H54 (cell line): ENCODE measurements around the gene KLHL14.

Experiments
- DNase-seq: peaks from one replicate; pipeline ENCODE4 v3.0.0; 2011; ENCODE audit warnings: low spot score, mixed read lengths; ENCODE audit not compliant: insufficient read length
- FAIRE-seq: peaks from 3 replicates; lab custom pipeline; 2011; peaks lifted over from hg19 to GRCh38; lab: Jason Lieb, UNC
- POLR2A ChIP-seq: IDR thresholded peaks from 2 replicates; pipeline ENCODE4 v1.6.1; 2011; ENCODE audit warnings: low read depth, mild to moderate bottlenecking, low read length

The KLHL14 gene

DNA sequence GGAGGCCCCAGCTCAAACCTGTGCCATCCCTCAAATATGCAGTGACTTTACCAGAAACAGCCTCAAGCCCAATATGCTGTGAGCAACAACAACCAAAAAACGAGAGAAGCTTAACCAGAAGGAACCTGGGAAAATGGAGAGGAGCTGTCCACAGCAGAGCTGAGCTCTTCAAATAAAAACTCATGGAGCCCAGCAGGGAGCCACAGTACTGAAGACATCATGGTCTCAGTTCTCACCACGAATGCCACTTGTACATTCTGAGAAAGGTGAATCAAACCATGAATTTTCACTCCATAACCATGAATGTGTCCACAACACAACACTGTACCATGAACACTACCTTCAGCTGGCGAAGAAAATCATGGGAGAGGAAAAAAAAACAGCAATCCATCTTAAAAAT, 50.5 kb downstream of the KLHL14 start:
- TF ChIP-seq POLR2A: no peak
- no peak for FAIRE-seq
- no peak for DNase-seq

- TF ChIP-seq POLR2A: no peak
- no peak for FAIRE-seq
- no peak for DNase-seq
Observed at GRCh38 chr18:32717126-32717525, 55.7 kb downstream of the KLHL14 start.

GRCh38 chr18:32714571-32715148, 58.2 kb downstream of the KLHL14 start:
- peak; percentile 9 for DNase-seq
- TF ChIP-seq POLR2A: no peak
- peak; percentile 57 for FAIRE-seq

GRCh38 chr18:32712860-32713259, 60.0 kb downstream of the KLHL14 start:
- no peak for TF ChIP-seq POLR2A
- no peak for FAIRE-seq
- DNase-seq: no peak

DNA sequence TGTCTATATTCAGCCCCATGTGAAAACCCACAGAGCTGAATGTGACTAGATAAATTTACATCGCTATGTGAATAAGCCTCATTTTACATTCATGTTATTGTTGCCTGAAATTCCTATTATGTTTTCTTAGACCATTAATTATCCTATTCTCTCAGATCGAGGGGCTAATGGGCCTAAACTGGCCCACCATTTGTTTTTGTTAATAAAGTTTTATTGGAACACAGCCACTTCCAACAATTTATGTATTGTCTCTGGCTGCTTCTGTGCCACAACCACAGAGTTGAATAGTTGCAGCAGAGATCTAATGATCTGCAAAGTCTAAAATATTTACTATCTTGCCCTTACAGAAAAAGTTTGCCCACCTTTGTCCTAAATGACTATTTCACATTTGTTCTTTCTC, 61.0 kb downstream of the KLHL14 start:
- no peak for FAIRE-seq
- no peak for DNase-seq

GRCh38 chr18:32707586-32707985, 65.2 kb downstream of the KLHL14 start:
- DNase-seq: no peak
- FAIRE-seq: no peak
- no peak for TF ChIP-seq POLR2A

More for the DNA sequence above, 61.0 kb downstream of the KLHL14 start:
- no peak for TF ChIP-seq POLR2A

DNA sequence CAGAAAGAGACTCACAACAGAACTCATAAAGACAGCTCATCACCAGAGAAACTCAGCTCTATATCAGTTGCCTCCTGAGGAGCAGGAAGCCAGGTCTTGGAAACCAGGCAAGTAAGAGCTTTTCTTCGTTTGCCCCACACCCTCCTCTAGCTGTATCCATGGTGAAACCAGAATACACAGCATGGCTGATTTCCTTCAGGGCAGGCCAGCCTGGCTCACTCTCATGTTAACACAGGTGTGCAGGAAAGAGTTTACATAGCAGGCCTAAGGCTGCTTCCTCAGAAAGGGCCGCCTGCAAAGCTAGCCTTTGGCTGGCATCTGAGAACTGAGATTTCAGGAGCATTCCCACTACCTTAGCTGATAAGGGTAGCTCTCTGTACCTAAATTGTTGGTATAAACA, 65.7 kb downstream of the KLHL14 start:
- FAIRE-seq: no peak
- no peak for DNase-seq
- no peak for TF ChIP-seq POLR2A

- FAIRE-seq: no peak
- no peak for TF ChIP-seq POLR2A
- DNase-seq: no peak
Observed at GRCh38 chr18:32701313-32701712, 71.5 kb downstream of the KLHL14 start.

- no peak for DNase-seq
- no peak for FAIRE-seq
- TF ChIP-seq POLR2A: no peak
Observed at GRCh38 chr18:32698153-32698552, 74.7 kb downstream of the KLHL14 start.

DNA sequence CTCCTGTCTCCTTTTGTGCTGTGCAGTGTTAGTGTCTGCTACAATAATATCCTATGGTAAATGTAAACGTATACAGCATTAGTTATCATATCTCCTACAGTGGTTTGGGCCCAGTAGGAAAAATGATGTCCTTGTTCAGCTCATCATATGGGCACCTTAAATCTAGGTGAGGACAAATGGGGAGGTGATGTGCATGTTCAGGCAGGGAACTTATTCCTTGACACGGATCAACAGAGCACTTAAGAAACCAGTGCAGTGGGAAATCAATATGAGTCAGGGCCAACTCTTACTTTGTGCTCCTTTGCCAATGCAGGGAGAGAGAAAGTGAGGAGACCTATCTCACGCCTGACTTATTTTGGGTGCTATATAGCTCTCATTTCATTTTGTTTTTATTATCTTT, 76.4 kb downstream of the KLHL14 start:
- TF ChIP-seq POLR2A: no peak
- no peak for FAIRE-seq
- no peak for DNase-seq

- TF ChIP-seq POLR2A: no peak
- DNase-seq: no peak
- no peak for FAIRE-seq
Observed at GRCh38 chr18:32695534-32695933, 77.3 kb downstream of the KLHL14 start.

GRCh38 chr18:32688821-32689220, 84.0 kb downstream of the KLHL14 start:
- DNase-seq: no peak
- FAIRE-seq: no peak

DNA sequence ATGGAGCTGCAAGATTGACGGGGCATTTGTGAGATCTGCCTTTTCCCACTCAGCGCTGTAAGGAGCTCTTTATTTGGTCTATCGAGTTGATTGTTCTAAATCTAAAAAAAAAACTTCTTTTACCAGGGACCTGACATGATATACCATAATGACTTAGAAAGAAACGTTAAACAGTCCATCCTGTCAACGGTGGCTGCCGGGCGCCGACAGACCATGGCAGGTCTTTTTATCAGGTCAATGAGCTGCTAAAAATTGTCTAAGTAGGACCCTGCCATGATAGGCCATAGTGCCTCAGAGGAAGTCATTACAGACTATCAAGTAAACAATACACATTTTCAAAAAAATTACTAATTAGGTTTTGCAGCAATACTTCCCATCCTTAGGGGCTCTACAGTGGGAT, 87.9 kb downstream of the KLHL14 start:
- DNase-seq (no peak), FAIRE-seq (no peak)
- TF ChIP-seq POLR2A: no peak

More at GRCh38 chr18:32688821-32689220, 84.0 kb downstream of the KLHL14 start:
- TF ChIP-seq POLR2A: no peak

DNA sequence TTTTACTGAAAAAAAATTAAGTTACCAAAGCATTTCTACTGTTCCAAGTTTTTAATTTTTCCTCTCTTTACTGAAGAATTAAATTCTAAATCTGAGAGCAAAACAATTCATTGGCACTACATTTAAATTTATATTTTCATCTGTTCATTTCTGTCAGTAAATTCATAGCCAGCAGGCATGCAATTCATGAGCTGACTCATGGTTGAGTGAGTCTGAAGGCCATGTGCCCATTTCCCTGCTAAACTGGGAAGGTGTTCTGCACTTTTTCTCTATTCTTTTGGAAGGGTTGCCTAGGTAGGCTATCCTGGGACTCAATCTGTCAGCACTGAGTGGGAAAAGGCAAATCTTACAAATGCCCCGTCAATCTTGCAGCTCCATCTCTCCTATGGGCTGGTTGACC, 88.7 kb downstream of the KLHL14 start:
- TF ChIP-seq POLR2A: no peak
- FAIRE-seq (no peak), DNase-seq (no peak)

GRCh38 chr18:32683044-32683443, 89.8 kb downstream of the KLHL14 start:
- no peak for DNase-seq
- no peak for TF ChIP-seq POLR2A
- FAIRE-seq: no peak

GRCh38 chr18:32677578-32677977, 95.2 kb downstream of the KLHL14 start:
- no peak for FAIRE-seq
- DNase-seq: no peak

GRCh38 chr18:32674491-32674890, 98.3 kb downstream of the KLHL14 start:
- FAIRE-seq: no peak
- no peak for TF ChIP-seq POLR2A
- no peak for DNase-seq

More at GRCh38 chr18:32677578-32677977, 95.2 kb downstream of the KLHL14 start:
- no peak for TF ChIP-seq POLR2A
